Measurements from ENCODE around the gene OPA1. TPM values are rescaled to one million over a fixed set of nuclear protein-coding genes. Genes with fewer than 3 reads are reported as not detected.

Gene OPA1
- total and polyA plus RNA-seq, 2 of the 13 experiments (the other 11 are each of a cell fraction or from before 2014, with no cell fraction given) = 26.7 to 78.5 TPM

- Histone ChIP-seq H4K20me1 (ENCODE audit: insufficient read depth, low read length) (no peaks in the 10 kb centered on the region), H3K4me2 (ENCODE audit: low read depth, low read length) (no peak overlapping the region), H2AFZ (ENCODE audit: low read length) (no peak overlapping the region), H3K27ac (ENCODE audit: extremely low read length, insufficient read depth, low read length) (no peak overlapping the region), H3K4me3 (replicated peaks in 1 of 3; ENCODE audit: insufficient read depth in 1 of 3, low read depth in 2 of 3, low read length in 3 of 3) (no peak overlapping the region), H3K9ac (ENCODE audit: insufficient read depth, low read depth, low read length) (no peak overlapping the region), H3K27me3 (ENCODE audit: control insufficient read depth in 1 of 2, insufficient read depth in 2 of 2, low read length in 2 of 2) (no peaks in the 10 kb centered on the region), H3K79me2 (ENCODE audit: insufficient read depth, low read length) (no peaks in the 10 kb centered on the region), H3K4me1 (ENCODE audit: insufficient read depth, low read length) (no peaks in the 10 kb centered on the region), H3K9me3 (ENCODE audit: low read length) (no peaks in the 10 kb centered on the region), H3K36me3 (replicated peaks in 1 of 2; ENCODE audit: control insufficient read depth in 1 of 2, insufficient read depth in 2 of 2, low read length in 2 of 2) (peaks cover 8 to 50% of the 10 kb centered on the region in 2 experiments)
- no peak for ATAC-seq
- WGBS (ENCODE audit: low lambda C conversion rate) = 100% methylated on average over 2 of the region's 2 CpGs
- BruUV-seq (replicated peaks) = no TSS peak
- ChIA-PET POLR2A (no interaction called here), CTCF (ENCODE audit: low intra/inter-chr PET ratio, low total read pairs) (no interaction called here)
- peak; percentile 64 to 82 for TF ChIP-seq MAFK (conservative IDR thresholded peaks at IDR 0.05 in 1 of 2, IDR thresholded peaks at IDR 0.05 in 1 of 2; ENCODE audit: low read length in 2 of 2)
- TF ChIP-seq MAFF (IDR thresholded peaks at IDR 0.05; ENCODE audit: low read depth, low read length) = peak; percentile 53
- TF ChIP-seq, protein P1, sequence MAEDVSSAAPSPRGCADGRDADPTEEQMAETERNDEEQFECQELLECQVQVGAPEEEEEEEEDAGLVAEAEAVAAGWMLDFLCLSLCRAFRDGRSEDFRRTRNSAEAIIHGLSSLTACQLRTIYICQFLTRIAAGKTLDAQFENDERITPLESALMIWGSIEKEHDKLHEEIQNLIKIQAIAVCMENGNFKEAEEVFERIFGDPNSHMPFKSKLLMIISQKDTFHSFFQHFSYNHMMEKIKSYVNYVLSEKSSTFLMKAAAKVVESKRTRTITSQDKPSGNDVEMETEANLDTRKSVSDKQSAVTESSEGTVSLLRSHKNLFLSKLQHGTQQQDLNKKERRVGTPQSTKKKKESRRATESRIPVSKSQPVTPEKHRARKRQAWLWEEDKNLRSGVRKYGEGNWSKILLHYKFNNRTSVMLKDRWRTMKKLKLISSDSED (CRISPR knock-in tag; IDR thresholded peaks at IDR 0.05) = no peak
- in situ Hi-C loops (cut with HindIII; ENCODE audit: extremely low pct_ligation_motif_present, low pct_unique_long_range_greater_than_20kb) = loop anchor here (25.0 kb wide), 1 partner anchor 662 kb away; no protein-coding TSS in a partner anchor
- DNase-seq (ENCODE audit: low spot score) = no peak
- intact Hi-C loops (cut with micrococcal nuclease; ENCODE audit: unreplicated experiment) = no loop called here
- no peak for FAIRE-seq
Observed at GRCh38 chr3:193650585-193650984, 57.6 kb downstream of the OPA1 start.

DNA sequence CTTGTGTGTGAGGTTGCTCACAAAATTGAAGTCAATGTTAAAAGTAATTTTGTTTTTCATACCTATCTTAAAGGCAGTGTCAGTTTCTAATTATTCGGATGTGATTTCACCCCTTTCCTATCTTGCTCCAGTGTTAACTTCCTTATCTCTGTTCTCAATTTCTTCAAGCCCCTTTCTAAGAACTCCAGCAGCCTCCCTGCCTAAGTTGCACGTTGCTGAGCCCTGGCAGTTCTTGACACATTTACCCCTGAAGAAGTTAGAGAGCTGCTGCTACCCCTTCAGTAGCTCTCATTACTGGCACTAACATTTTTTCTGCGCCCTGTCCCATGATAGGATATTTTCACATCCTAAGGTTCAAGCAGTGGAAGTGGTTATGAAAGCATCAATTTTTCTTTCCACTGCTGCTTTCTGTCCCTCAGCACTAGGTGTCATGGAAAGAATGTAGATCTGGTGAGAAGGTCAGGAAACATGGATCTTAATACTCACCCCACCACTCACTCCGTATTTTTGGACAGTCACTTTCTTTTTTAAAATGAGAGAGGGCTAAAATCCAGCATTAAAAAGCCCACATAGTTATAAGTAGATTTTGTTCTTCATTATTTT is 62.9 kb downstream of the OPA1 start:
- FAIRE-seq (no peak), ATAC-seq (no peak), DNase-seq (ENCODE audit: low spot score) (no peak)
- BruUV-seq (replicated peaks) = no TSS peak
- Histone ChIP-seq H3K9ac (ENCODE audit: insufficient read depth, low read depth, low read length) (no peak overlapping the region), H3K4me3 (replicated peaks in 1 of 3; ENCODE audit: insufficient read depth in 1 of 3, low read depth in 2 of 3, low read length in 3 of 3) (no peak overlapping the region), H3K36me3 (replicated peaks in 1 of 2; ENCODE audit: control insufficient read depth in 1 of 2, insufficient read depth in 2 of 2, low read length in 2 of 2) (peaks cover 10 to 49% of the 10 kb centered on the region in 2 experiments), H3K4me2 (ENCODE audit: low read depth, low read length) (no peak overlapping the region), H3K4me1 (ENCODE audit: insufficient read depth, low read length) (no peaks in the 10 kb centered on the region), H2AFZ (ENCODE audit: low read length) (no peak overlapping the region), H4K20me1 (ENCODE audit: insufficient read depth, low read length) (no peaks in the 10 kb centered on the region), H3K9me3 (ENCODE audit: low read length) (no peaks in the 10 kb centered on the region), H3K79me2 (ENCODE audit: insufficient read depth, low read length) (no peaks in the 10 kb centered on the region), H3K27me3 (ENCODE audit: control insufficient read depth in 1 of 2, insufficient read depth in 2 of 2, low read length in 2 of 2) (no peaks in the 10 kb centered on the region), H3K27ac (ENCODE audit: extremely low read length, insufficient read depth, low read length) (no peak overlapping the region)
- in situ Hi-C loops (cut with HindIII; ENCODE audit: extremely low pct_ligation_motif_present, low pct_unique_long_range_greater_than_20kb) = loop anchor here (25.0 kb wide), 1 partner anchor 656 kb away; no protein-coding TSS in a partner anchor
- 98% methylated on average over 4 of the region's 4 CpGs for WGBS (ENCODE audit: low lambda C conversion rate)
- ChIA-PET POLR2A (no interaction called here), CTCF (ENCODE audit: low intra/inter-chr PET ratio, low total read pairs) (no interaction called here)
- intact Hi-C loops (cut with micrococcal nuclease; ENCODE audit: unreplicated experiment) = no loop called here
- TF ChIP-seq ZNF329 (CRISPR knock-in tag; IDR thresholded peaks at IDR 0.05; ENCODE audit: low read depth) (no peak), ZNF333 (CRISPR knock-in tag; IDR thresholded peaks at IDR 0.05; ENCODE audit: borderline replicate concordance) (no peak), ZFYVE20 (CRISPR knock-in tag; IDR thresholded peaks at IDR 0.05; ENCODE audit: borderline replicate concordance, low read depth) (no peak), ASH2L (IDR thresholded peaks at IDR 0.05; ENCODE audit: insufficient read length, low read depth, low read length) (no peak), THRA (CRISPR knock-in tag; IDR thresholded peaks at IDR 0.05; ENCODE audit: borderline replicate concordance) (no peak)
- TF ChIP-seq, protein P2, sequence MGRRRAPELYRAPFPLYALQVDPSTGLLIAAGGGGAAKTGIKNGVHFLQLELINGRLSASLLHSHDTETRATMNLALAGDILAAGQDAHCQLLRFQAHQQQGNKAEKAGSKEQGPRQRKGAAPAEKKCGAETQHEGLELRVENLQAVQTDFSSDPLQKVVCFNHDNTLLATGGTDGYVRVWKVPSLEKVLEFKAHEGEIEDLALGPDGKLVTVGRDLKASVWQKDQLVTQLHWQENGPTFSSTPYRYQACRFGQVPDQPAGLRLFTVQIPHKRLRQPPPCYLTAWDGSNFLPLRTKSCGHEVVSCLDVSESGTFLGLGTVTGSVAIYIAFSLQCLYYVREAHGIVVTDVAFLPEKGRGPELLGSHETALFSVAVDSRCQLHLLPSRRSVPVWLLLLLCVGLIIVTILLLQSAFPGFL (CRISPR knock-in tag; IDR thresholded peaks at IDR 0.05) = no peak
- TF ChIP-seq, protein P3, sequence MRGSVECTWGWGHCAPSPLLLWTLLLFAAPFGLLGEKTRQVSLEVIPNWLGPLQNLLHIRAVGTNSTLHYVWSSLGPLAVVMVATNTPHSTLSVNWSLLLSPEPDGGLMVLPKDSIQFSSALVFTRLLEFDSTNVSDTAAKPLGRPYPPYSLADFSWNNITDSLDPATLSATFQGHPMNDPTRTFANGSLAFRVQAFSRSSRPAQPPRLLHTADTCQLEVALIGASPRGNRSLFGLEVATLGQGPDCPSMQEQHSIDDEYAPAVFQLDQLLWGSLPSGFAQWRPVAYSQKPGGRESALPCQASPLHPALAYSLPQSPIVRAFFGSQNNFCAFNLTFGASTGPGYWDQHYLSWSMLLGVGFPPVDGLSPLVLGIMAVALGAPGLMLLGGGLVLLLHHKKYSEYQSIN (CRISPR knock-in tag; IDR thresholded peaks at IDR 0.05; ENCODE audit: borderline replicate concordance) = no peak
